ENCODE data around the gene WFDC5.
A peak's percentile ranks its signal among the peaks of the same experiment; 100 is the strongest.

The WFDC5 gene

GRCh38 chr20:45109634-45110033, 5.3 kb downstream of the WFDC5 start:
- Mint-ChIP-seq H3K4me3 (no peak overlapping the region), H3K9me3 (no peaks in the 10 kb centered on the region), H3K4me1 (peaks cover 5 to 6% of the 10 kb centered on the region in 2 donors), H3K36me3 (no peaks in the 10 kb centered on the region), H3K27ac (no peak overlapping the region), H3K27me3 (peaks cover 27 to 33% of the 10 kb centered on the region in 2 donors)
- no peak for ATAC-seq (replicated peaks)
- no peak for DNase-seq

- Mint-ChIP-seq H3K27me3 (peaks cover 22 to 38% of the 10 kb centered on the region in 2 donors), H3K4me1 (peaks cover 6 to 14% of the 10 kb centered on the region in 2 donors), H3K27ac (no peak overlapping the region), H3K4me3 (no peak overlapping the region), H3K36me3 (no peaks in the 10 kb centered on the region), H3K9me3 (no peaks in the 10 kb centered on the region)
- no peak for DNase-seq
- ATAC-seq (replicated peaks): no peak
Measured at GRCh38 chr20:45105317-45105716, 9.7 kb downstream of the WFDC5 start.

- H3K9me3 Mint-ChIP-seq: no peaks in the 10 kb centered on the region
- H3K27me3 Mint-ChIP-seq: peaks cover 28 to 43% of the 10 kb centered on the region in 2 donors
- ATAC-seq (replicated peaks) (peak; percentile 21 to 58), DNase-seq (no peak)
- H3K36me3 Mint-ChIP-seq: no peaks in the 10 kb centered on the region
- peaks cover 6 to 17% of the 10 kb centered on the region in 2 donors for H3K4me1 Mint-ChIP-seq
- H3K4me3 Mint-ChIP-seq: no peak overlapping the region
- no peak overlapping the region for H3K27ac Mint-ChIP-seq
Measured at GRCh38 chr20:45104786-45105185, 10.2 kb downstream of the WFDC5 start.

- Mint-ChIP-seq H3K9me3 (no peaks in the 10 kb centered on the region), H3K36me3 (no peaks in the 10 kb centered on the region), H3K4me1 (peaks cover 8 to 17% of the 10 kb centered on the region in 2 donors), H3K27ac (no peak overlapping the region), H3K4me3 (no peak overlapping the region), H3K27me3 (peaks cover 37 to 60% of the 10 kb centered on the region in 2 donors)
- ATAC-seq (replicated peaks) (no peak), DNase-seq (no peak)
Measured at GRCh38 chr20:45103072-45103471, 11.9 kb downstream of the WFDC5 start.

- H3K36me3 Mint-ChIP-seq: peaks cover 4 to 6% of the 10 kb centered on the region in 2 donors
- H3K27me3 Mint-ChIP-seq: peaks cover 41 to 68% of the 10 kb centered on the region in 2 donors
- H3K9me3 Mint-ChIP-seq: no peaks in the 10 kb centered on the region
Measured at GRCh38 chr20:45101333-45101850, 13.6 kb downstream of the WFDC5 start.

GRCh38 chr20:45100563-45101245, 14.3 kb downstream of the WFDC5 start, which contains the start of gene KCNS1:
TSS of gene KCNS1 (minus strand) at chr20:45101127. CDS start at chr20:45099236, 1,891 bp downstream.
- peak within 1 kb of the TSS; percentile 28 to 48 for H3K4me3 Mint-ChIP-seq
- H3K36me3 Mint-ChIP-seq: peaks cover 4 to 6% of the 10 kb centered on the region in 2 donors
- H3K27ac Mint-ChIP-seq: no peak within 1 kb of the TSS
- H3K27me3 Mint-ChIP-seq: peaks cover 41 to 66% of the 10 kb centered on the region in 2 donors
- H3K4me1 Mint-ChIP-seq: peaks cover 17 to 27% of the 10 kb centered on the region in 2 donors
- no peaks in the 10 kb centered on the region for H3K9me3 Mint-ChIP-seq
- no peak for DNase-seq
- ATAC-seq (replicated peaks): peak; percentile 17 to 32

More at GRCh38 chr20:45101333-45101850, 13.6 kb downstream of the WFDC5 start:
- peaks cover 15 to 24% of the 10 kb centered on the region in 2 donors for H3K4me1 Mint-ChIP-seq
- H3K27ac Mint-ChIP-seq: no peak overlapping the region
- ATAC-seq (replicated peaks) (no peak), DNase-seq (no peak)
- H3K4me3 Mint-ChIP-seq: no peak overlapping the region

GRCh38 chr20:45098103-45098773, 16.7 kb downstream of the WFDC5 start:
- no peak overlapping the region for H3K27ac Mint-ChIP-seq

GRCh38 chr20:45097485-45098102, 17.4 kb downstream of the WFDC5 start:
- Mint-ChIP-seq H3K4me1 (peaks cover 15 to 31% of the 10 kb centered on the region in 2 donors), H3K27ac (peak overlapping the region; percentile 0), H3K36me3 (peaks cover 6 to 16% of the 10 kb centered on the region in 2 donors), H3K27me3 (peaks cover 35 to 54% of the 10 kb centered on the region in 2 donors), H3K4me3 (peak overlapping the region; percentile 51 to 72), H3K9me3 (no peaks in the 10 kb centered on the region)
- DNase-seq: no peak
- ATAC-seq (replicated peaks): peak; percentile 51 to 56

More at GRCh38 chr20:45098103-45098773, 16.7 kb downstream of the WFDC5 start:
- Mint-ChIP-seq H3K27me3 (peaks cover 35 to 61% of the 10 kb centered on the region in 2 donors), H3K4me1 (peaks cover 15 to 31% of the 10 kb centered on the region in 2 donors), H3K9me3 (no peaks in the 10 kb centered on the region), H3K4me3 (peak overlapping the region in 1 of 2 donors; percentile 72), H3K36me3 (peaks cover 6 to 12% of the 10 kb centered on the region in 2 donors)
- ATAC-seq (replicated peaks): peak in 1 of 2 donors; percentile 7
- no peak for DNase-seq

- DNase-seq (no peak), ATAC-seq (replicated peaks) (no peak)
- Mint-ChIP-seq H3K36me3 (peaks cover 6 to 17% of the 10 kb centered on the region in 2 donors), H3K4me1 (peaks cover 15 to 31% of the 10 kb centered on the region in 2 donors), H3K27ac (no peak overlapping the region), H3K27me3 (peaks cover 35 to 49% of the 10 kb centered on the region in 2 donors), H3K4me3 (no peak overlapping the region), H3K9me3 (no peaks in the 10 kb centered on the region)
Measured at GRCh38 chr20:45096781-45097180, 18.2 kb downstream of the WFDC5 start.

GRCh38 chr20:45095805-45096238, 19.2 kb downstream of the WFDC5 start:
- H3K4me1 Mint-ChIP-seq: peaks cover 12 to 27% of the 10 kb centered on the region in 2 donors
- peak; percentile 32 for DNase-seq
- no peaks in the 10 kb centered on the region for H3K9me3 Mint-ChIP-seq
- H3K27ac Mint-ChIP-seq: no peak overlapping the region
- peaks cover 29 to 44% of the 10 kb centered on the region in 2 donors for H3K27me3 Mint-ChIP-seq
- no peak overlapping the region for H3K4me3 Mint-ChIP-seq
- ATAC-seq (replicated peaks): peak; percentile 54 to 59
- H3K36me3 Mint-ChIP-seq: peaks cover 6 to 26% of the 10 kb centered on the region in 2 donors

GRCh38 chr20:45094864-45095574, 20.0 kb downstream of the WFDC5 start:
- H3K27ac Mint-ChIP-seq: peak overlapping the region; percentile 34
- H3K27me3 Mint-ChIP-seq: peaks cover 23 to 36% of the 10 kb centered on the region in 2 donors
- peaks cover 6 to 34% of the 10 kb centered on the region in 2 donors for H3K36me3 Mint-ChIP-seq
- ATAC-seq (replicated peaks): no peak
- peaks cover 10 to 19% of the 10 kb centered on the region in 2 donors for H3K4me1 Mint-ChIP-seq
- H3K9me3 Mint-ChIP-seq: no peaks in the 10 kb centered on the region
- no peak overlapping the region for H3K4me3 Mint-ChIP-seq
- DNase-seq: no peak

- no peak for DNase-seq
- H3K27me3 Mint-ChIP-seq: peaks cover 16 to 27% of the 10 kb centered on the region in 2 donors
- H3K36me3 Mint-ChIP-seq: peaks cover 7 to 42% of the 10 kb centered on the region in 2 donors
- ATAC-seq (replicated peaks): no peak
- peak overlapping the region; percentile 56 for H3K27ac Mint-ChIP-seq
- no peak overlapping the region for H3K4me3 Mint-ChIP-seq
- H3K4me1 Mint-ChIP-seq: peaks cover 12 to 20% of the 10 kb centered on the region in 2 donors
- H3K9me3 Mint-ChIP-seq: no peaks in the 10 kb centered on the region
Measured at GRCh38 chr20:45094201-45094600, 20.8 kb downstream of the WFDC5 start.

GRCh38 chr20:45092898-45093297, 22.1 kb downstream of the WFDC5 start:
- DNase-seq (no peak), ATAC-seq (replicated peaks) (no peak)
- H3K27ac Mint-ChIP-seq: no peak overlapping the region
- H3K36me3 Mint-ChIP-seq: peaks cover 15 to 54% of the 10 kb centered on the region in 2 donors
- H3K4me3 Mint-ChIP-seq: no peak overlapping the region
- no peaks in the 10 kb centered on the region for H3K9me3 Mint-ChIP-seq
- peaks cover 13 to 32% of the 10 kb centered on the region in 2 donors for H3K4me1 Mint-ChIP-seq
- H3K27me3 Mint-ChIP-seq: peaks cover 10 to 14% of the 10 kb centered on the region in 2 donors
